AG08396 (cell line): Measurements from ENCODE around the gene SLC4A4.

ENCODE experiments used
- DNase-seq: peaks from one replicate; pipeline ENCODE4 v3.0.0; 2012; ENCODE audit warnings: low spot score, mixed read lengths

SLC4A4 gene

DNA sequence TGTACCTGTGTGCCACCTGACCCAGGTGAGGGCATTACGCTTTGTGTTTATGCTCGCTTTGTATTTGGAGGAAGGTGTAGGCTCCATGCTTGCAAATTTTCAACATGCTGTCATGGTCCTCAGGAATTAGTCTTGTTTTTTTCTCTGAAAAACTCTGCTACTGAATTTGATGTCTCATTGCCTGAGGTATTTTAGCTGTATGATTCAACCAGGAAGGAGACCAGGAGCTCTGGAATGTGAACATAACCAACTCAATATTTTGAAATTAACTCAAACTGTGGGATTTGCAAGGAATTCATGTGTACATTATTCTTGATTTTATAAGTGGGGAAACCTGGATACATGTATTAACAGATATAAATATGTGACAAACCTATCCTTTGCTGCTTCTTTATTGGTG lies 134.1 kb downstream of the SLC4A4 start:
- peak; percentile 41 for DNase-seq

DNA sequence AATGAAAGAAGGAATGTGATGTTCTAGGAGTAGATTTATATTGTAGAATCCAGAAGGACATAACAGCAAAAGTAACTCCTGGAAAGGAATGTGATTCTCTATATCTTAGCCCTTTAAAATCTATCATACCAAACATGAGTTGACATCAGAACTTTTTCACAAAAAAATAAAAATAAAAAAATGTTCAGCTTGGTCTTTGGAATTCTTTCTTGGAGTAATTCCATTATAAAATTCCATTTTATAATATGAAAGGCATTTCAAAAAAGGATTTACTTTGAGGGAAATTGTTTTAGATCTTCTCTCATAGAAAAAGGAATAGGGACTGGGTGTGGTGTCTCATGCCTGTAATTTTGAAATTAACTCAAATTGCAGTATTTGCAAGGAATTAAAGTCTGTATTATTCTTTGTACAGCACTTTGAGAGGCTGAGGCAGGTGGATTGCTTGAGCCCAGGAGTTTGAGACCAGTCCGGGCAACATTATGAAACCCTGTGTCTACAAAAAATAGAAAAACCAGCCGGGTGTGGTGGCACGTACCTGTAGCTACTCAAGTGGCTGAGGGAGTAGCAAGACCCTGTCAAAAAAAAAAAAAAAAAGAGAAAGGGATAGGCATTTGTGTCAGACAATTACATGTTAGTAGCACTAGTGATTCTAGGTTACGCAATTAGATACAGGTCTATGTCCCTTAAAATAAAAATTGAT lies 134.9 kb downstream of the SLC4A4 start:
- no peak for DNase-seq

DNA sequence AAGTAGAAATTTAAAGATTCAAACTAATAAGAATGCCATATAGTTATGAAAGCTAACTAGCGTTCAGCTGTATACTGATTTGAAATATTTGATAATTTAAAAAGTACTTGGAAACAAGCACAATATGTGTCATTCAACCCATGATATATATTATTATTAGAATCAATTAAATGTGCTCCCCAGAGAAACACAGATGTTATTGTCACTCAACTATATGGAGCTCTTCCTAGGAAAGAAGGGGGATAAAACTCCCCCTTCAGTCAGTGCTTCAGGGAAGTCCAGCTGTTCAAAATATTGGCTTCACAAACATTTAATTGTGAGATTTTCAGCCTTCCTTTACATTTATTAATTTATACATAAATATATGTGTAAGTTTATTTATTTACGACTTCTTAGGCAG lies 135.9 kb downstream of the SLC4A4 start:
- no peak for DNase-seq

DNA sequence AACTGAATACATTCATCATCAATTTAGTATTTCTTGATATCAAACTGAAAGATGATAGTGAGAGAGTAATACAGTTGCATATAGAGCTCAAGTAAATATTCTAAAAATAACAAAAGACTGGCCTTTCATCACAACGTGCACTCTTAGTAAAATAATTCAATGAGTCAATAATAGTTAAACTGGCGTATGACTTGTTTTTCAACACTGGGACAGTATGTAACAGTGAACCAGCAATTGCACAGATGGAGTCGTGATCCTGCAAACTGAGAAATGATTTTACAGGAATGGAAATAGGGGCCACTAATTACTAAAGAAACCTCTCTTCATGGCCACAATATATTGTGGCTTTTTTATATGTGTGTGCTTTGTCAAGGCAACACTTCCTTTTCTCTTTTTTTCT lies 137.4 kb downstream of the SLC4A4 start:
- DNase-seq, result no peak

DNA sequence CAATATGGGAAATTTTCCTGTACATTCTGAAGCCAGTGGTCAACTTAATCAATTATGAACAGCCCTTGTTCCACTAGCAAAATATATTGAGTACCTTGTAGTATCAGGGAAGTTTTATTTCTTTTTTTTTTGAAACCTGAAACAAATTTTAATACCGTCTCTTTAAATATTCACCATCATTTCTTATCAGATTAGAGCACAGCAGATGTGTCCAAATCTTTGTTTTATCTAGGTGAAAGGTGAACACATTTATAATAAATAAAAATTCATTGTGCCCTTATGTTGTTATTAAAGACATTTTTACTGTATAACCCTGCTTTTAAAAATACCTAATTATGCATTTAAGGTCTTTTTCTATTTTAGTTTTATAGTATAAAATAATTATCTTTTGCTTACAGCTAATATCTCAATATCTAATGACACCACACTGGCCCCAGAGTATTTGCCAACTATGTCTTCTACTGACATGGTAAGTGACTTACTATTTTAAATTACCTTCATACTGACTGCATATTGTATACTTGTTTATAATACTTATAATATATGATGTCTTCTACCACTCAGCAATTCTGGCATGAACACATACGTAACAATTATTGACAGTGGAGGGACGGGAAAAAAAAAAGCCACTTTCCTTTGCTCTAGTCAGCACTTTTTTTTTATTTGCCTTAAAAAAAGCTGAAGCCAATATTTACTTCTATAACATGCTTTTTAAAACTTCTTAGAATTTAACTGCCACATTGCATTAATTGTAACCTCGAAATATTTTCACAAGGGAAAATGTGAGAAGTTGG lies 147.9 kb downstream of the SLC4A4 start:
- no peak for DNase-seq

DNA sequence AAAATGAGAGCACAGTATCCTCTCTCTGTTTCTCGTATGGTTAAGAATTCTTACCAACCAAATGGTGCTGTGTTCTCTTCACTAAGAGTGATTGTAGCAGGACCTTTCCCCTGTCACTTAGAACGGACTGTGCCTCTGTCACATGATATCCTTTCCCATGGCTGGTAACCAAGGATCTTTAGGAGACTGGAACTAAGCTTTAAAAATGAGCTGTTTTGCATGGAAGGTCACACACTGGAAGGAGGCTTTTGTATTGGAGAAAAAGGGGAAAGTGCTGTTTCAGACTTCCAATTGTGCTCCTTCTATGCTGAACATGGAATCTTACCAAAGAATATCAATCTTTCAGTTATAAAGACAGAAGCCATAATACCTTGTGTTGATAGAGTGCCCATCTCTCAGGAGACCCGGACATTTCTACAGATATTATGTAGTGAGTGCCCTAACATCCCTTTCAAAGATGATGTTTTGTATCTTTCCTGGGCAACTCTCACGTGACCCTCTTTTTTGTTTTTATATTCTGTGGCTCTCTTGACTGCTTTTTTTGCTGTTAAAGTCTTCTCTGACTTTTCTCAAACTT lies 148.6 kb downstream of the SLC4A4 start:
- DNase-seq, result no peak

DNA sequence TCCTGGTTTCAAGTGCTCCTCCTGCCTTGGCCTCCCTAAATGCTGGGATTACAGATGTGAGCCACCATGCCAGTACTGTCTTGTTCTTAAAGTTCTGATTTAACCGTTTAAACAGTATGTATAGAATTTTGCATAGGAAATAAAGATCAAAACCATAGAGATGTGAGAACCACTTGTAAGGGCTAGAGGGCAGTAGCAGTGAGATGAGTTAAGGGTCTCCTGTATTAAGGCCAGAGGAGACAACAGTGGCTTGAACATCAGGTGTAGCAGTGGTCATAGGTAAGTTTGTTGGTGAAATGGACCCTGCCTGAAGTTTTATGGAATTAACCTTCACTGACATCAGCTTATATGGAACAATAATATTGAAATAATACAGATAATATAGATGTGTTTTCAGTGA lies 155.7 kb downstream of the SLC4A4 start:
- DNase-seq, result no peak

DNA sequence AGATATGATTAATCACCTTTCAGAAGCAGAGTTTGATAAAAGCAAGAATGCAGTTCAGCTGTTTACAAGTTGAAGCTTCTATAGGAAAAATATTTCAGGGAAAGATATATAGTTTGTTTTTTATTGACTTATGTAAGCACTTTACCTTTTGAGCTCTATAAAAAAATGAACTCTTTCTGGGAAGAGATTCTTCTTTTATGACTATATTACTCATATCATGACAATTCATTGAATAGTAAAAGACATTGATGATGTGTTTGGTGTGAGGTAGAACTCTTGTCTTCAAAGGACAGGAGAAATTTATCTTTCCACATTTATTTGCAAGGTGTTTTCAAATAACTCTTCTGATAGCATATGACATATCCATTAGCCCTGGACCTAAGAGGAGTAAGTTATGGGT lies 156.6 kb downstream of the SLC4A4 start:
- DNase-seq, result no peak

DNA sequence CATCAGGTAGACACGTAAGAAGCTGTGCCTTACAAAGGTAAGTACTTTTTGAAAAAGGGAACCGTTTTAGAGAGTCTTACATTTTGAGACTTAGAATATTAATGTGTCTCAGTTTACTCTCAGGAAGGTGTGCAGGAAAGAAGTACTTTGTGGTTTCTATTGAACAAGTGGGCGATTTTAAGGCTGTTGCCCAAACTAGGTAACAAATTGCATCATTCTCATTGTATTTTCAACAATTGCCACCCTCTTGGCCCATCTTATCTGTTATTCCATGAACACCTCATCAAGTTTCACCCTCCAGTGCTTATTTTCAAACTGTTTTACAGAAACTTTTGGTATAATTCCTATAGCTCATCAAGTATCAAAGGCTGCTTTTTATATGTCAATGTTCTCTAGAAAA lies 158.3 kb downstream of the SLC4A4 start:
- DNase-seq, result no peak

DNA sequence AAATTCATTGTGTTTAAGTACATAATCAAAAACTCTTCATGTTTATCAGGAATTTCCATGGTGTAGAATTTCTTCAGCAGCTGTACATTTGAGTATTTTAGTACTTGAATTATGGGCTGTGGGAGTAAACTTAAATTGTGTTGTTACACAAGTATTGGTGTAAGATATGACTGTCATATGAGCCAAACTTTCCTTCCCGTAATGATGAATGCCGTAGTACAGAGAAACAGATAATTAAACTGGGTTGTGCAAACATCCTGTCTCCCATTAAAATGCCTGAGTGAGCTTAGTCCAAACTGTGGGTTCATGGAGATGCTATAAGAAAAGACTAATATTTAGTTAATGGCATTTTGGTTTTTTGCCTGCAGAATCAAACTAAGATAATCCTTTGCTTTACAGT lies 159.2 kb downstream of the SLC4A4 start:
- no peak for DNase-seq

DNA sequence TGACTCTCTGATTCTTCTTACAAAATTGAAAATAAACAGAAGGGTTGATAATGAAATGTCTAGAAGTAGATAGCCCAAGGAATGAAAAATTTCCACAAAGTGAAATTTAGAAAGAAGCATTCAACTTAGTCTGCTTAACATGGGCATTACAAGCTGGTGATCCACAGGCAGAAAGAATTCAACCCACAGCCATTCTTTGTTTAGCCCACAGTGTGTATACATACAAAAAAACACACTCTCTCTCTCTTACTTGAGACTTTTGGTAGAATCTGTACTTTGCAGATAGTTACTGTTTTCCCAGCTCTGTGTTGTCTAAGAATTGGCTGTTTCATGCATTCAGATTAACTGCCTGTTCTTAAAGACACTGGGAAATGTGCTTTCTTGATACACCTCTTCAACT lies 159.8 kb downstream of the SLC4A4 start:
- no peak for DNase-seq

DNA sequence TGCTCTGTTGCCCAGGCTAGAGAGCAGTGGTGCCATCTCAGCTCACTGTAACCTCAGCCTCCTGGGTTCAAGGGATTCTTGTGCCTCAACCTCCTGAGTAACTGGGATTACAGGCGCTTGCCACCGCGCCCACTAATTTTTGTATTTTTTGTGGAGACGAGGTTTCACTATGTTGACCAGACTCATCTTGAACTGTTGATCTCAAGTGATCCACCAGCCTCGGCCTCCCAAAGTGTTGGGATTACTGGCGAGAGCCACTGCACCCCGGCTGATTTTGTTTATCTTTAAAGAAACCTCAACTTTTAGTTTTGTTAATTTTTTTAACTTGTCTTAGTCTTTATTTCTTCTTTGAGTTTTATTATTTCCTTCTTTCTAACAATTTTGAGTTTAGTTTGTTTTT lies 163.2 kb downstream of the SLC4A4 start:
- DNase-seq, result no peak

DNA sequence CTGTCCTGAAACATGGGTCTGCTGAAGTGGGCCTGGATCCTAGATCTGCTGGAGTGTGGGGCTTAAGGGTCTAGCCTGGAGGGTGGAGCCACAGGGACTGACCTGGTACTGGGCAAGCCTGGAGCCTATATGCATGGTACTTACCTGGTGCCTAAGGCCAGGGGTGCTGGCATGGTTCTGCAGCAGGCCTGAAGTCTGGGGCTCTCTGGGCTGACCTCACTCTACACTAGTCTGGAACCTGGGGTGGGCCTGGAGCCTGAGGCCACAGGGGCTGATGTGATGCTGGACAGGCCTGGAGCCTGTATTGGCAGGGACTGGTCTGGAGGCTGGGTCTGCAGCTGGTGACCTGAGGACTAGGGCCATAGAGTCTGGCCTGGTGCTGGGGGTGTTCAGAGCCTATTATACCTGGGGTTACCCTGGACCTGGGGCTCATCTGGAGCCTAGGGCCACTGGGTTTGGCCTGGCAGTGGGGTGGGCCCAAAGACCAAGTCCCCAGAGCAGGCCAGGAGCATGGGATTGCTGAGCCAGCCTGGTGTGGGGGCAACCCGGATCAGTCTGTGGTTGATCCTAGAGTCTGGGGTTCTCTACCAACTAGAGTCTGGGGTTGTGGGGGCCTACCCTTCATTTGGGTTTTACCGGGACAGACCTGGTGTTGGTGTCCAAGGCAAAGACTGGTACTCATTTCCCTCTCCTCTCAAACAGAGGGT lies 179.6 kb downstream of the SLC4A4 start:
- DNase-seq, result no peak

DNA sequence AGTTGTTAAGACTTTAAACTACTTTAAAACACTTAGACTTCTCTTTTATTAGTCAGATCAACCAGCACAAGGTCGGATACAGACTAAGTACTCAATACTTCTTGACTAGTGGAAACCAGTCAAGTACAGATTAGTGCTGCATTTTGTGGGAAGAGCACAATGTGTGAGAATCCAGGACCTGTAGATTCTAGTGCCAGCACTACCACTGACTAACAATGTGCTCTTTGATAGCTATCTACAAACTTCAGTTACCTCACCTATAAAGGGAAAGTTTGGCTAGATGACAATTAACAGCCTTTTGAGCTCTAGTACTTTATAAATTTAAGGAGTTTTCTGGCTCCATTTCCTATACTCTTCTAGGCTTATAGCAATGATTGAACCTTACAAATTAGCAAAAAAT lies 181.5 kb downstream of the SLC4A4 start:
- DNase-seq, result no peak

DNA sequence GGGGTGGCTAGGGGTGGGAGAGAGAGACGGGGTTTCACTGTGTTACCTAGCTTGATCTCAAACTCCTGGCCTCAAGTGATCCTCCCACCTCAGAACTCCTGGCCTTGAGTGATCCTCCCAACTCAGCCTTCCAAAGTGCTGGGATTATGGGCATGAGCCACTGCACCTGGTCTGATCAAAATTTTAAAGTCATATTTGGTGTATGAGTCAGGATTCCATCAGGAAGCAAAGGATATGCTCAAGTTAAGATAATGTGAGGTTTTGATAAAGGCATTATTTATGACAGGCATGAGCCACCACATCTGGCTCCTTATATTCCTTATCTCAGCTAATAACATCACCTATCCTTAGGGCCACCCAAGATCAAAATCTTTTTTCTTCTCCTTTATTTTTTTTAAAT lies 182.0 kb downstream of the SLC4A4 start:
- DNase-seq, result no peak

DNA sequence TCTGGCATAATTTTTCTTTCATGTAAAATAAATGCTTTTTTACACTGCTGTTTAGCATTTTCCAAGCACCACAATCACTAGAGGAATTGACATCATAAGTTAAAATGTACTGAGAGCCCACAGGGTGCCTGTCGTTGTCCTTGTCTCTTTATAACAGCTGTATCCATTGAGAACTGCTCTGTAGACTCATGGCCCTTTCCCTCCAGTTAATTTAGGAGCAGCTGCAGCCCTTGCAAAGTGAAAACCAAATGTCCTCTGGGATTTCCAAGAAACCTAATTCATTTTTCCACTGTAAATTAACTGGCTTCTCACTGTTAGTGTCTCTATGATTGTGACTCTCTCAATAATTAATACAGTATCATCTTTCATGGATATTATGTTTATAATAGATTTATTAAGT lies 185.9 kb downstream of the SLC4A4 start:
- no peak for DNase-seq

DNA sequence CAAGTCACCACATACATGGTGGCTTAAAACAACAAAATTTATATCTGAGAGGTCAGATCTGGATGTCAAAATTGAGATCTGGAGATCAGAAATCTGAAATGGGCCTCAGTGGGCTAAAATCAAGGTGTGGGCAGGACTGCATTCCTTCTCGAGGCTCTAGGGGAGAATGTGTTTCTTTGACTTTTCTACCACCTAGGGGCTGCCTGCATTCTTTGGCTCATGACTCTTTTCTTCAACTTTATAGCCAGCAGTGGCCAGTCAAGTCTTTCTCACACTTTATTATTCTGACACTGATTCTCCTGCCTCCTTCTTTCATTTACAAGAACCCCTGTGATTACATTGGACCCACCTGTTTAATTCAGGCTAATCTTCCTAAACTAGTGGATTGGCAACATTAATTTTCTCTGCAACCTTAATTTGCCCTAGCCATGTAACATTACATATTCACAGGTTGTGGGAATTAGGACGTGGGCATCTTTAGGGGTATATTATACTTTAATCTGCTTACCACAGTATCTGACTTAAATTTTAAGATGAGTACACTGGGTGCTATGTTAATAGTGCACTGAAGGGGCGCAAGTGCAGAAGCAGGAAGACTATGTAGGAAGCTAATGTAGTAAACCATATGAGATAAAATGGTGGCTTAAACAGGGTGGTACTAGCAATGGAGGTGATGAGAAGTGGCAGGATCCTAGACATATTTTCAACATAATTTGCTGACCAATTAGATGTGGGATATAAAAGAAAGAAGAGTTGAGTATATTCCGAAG lies 188.0 kb downstream of the SLC4A4 start:
- no peak for DNase-seq

DNA sequence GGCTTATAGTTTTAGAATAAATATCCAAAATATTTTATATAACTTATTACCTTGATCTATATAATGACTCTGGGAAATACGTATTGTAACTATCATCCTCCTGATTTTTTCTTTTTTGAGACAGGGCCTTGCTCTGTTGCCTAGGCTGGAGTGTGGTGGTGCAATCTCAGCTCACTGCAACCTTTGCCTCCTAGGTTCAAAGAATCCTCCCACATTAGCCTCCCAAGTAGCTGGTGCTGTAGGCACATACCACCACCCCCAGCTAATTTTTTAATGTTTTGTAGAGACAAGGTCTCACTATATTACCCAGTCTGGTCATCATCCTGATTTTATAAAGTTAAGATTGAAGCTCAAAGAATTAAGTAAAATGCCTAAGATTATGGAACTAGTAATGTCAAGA lies 193.6 kb downstream of the SLC4A4 start:
- no peak for DNase-seq

DNA sequence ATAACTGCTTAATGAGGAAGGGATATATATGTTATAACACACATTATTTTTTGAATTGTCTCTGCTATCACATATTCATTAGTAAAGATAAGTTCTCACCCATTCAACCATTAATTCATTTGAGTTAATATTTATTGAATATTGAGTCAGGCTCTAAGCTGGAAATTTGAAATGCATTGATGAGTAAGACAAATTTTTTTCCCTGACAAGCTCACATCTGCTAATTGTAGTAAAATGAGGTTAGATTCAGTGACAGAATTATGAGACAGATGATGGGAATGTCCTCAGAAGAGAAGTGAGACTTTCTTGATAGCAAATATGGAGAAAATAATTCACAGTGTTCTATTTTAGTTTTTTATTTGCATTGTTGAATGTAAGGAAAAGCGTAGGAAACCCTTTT lies 194.3 kb downstream of the SLC4A4 start:
- DNase-seq, result no peak

DNA sequence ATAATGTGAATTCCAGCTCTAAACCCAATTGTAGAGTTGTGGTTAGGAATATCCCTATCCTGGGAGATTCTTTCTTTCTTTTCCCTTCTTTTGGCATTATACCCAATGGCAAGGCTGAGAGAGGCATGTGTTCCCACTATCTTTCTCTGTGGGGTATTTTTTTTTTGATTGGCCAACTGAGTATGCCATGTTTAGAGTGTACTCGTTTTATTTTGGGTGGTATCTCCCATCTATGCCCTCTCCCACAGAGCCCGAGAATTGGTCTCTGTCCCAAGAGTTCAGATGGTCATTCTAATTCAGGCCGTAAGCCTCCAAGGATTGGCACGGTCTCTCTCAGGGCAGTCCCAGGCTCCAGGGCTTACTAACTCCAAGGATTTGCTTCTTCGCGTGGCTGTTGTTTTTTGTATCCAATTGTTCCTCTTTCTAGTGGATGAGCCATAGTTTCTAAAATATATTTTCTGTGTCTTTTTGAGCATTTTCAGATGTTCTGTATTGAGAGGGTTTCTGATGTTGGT lies 198.8 kb downstream of the SLC4A4 start:
- DNase-seq, result no peak

DNA sequence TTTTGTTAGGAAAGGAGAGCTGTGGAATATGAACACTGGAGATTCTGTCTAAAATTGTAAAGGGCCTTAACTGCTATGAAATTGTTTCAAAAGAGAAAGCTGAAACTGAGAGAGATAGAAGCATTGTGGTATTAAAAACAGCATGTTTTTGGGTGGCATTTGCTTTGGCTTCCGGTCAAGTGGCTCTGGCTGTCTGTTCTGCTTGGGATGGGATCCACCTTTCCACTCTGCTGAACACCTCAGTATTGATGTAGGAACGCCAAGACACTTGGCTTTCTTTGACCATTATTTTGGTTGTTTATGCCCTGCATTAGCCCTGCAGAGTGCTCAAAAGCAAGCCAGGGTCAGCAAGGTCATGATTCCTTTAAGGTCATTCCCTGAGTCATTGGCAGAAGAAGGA lies 199.7 kb downstream of the SLC4A4 start:
- no peak for DNase-seq

DNA sequence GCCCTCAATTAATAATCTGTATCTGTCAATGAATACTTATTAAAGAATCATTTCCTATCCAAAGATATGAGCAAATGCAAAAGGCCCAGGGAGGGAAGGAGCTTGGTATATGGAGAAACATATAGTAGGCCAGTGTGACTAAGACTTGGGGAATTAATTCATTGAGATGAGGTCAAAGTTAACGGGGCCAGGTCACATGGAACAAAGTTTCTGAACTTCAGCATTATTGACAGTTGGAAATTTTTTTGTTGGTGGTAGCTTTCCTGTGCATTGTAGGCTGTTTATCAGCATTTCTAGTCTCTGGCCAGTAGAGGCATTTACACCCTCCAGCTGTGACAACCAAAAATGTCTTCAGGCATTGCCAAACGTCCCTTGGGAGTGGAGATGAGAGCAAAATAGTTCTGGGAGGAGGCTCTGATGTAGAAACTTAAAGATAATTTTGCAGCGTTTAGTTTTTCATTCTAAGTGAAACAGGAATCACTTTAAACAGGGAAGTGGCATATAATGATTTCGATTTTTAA lies 202.0 kb downstream of the SLC4A4 start:
- no peak for DNase-seq
